Activated naive CD4-positive, alpha-beta T cell treated with anti-CD3 and anti-CD28 coated beads, Interleukin-2, amount 10 ng/mL, durations not matched to agents 7 days and 5 days (primary cell): Measurements from ENCODE around the gene TRIP13.
A peak's percentile ranks its signal among the peaks of the same experiment; 100 is the strongest.
"Not testable (repeated sequence)": the region's sequence is repeated elsewhere in the genome, so short reads cannot be mapped to it uniquely, and the experiment has no call there.

ENCODE experiments used
- CTCF ChIA-PET: fragments of 350-600 bp; sonication (Branson Sonifier 250); formaldehyde crosslinking; loops from one replicate; lab custom pipeline; 2021; ENCODE audit warnings: antibody characterized with exemption; lab: Charles Lee
- DNase-seq: peaks from one replicate; pipeline ENCODE4 v3.0.0-alpha.2; 2020
- H3K27ac Mint-ChIP-seq: one replicate; pipeline ENCODE4 v1.8.0; 2021; ENCODE audit warnings: mild to moderate bottlenecking, moderate library complexity, mixed read lengths
- H3K27me3 Mint-ChIP-seq: one replicate; pipeline ENCODE4 v1.8.0; 2021; ENCODE audit warnings: mild to moderate bottlenecking, mixed read lengths
- H3K36me3 Mint-ChIP-seq: one replicate; pipeline ENCODE4 v1.8.0; 2021; ENCODE audit warnings: mixed read lengths
- H3K4me1 Mint-ChIP-seq: one replicate; pipeline ENCODE4 v1.8.0; 2021; ENCODE audit warnings: mixed read lengths
- H3K4me3 Mint-ChIP-seq: one replicate; pipeline ENCODE4 v1.8.0; 2021; ENCODE audit warnings: mild to moderate bottlenecking, moderate library complexity, mixed read lengths
- H3K9me3 Mint-ChIP-seq: one replicate; pipeline ENCODE4 v1.8.0; 2021; ENCODE audit warnings: mixed read lengths

TRIP13 gene

GRCh38 chr5:876398-877365 is 16.0 kb upstream of the TRIP13 start:
- no peak overlapping the region for H3K4me3 Mint-ChIP-seq
- CTCF ChIA-PET = interaction anchor here (1.0 kb wide), 1 partner anchor 8 kb away, joined by 3 read pairs; no protein-coding TSS in a partner anchor
- DNase-seq = no peak
- H3K4me1 Mint-ChIP-seq = peaks cover 5% of the 10 kb centered on the region
- H3K27me3 Mint-ChIP-seq = no peaks in the 10 kb centered on the region
- no peak overlapping the region for H3K27ac Mint-ChIP-seq
- no peaks in the 10 kb centered on the region for H3K9me3 Mint-ChIP-seq
- H3K36me3 Mint-ChIP-seq = peaks cover 51% of the 10 kb centered on the region

GRCh38 chr5:878125-878524 is 14.6 kb upstream of the TRIP13 start:
- no peak overlapping the region for H3K4me3 Mint-ChIP-seq
- peaks cover 12% of the 10 kb centered on the region for H3K9me3 Mint-ChIP-seq
- no peak overlapping the region for H3K27ac Mint-ChIP-seq
- H3K27me3 Mint-ChIP-seq = peaks cover 6% of the 10 kb centered on the region
- CTCF ChIA-PET = no interaction called here
- peaks cover 64% of the 10 kb centered on the region for H3K36me3 Mint-ChIP-seq
- peaks cover 19% of the 10 kb centered on the region for H3K4me1 Mint-ChIP-seq
- no peak for DNase-seq

DNA sequence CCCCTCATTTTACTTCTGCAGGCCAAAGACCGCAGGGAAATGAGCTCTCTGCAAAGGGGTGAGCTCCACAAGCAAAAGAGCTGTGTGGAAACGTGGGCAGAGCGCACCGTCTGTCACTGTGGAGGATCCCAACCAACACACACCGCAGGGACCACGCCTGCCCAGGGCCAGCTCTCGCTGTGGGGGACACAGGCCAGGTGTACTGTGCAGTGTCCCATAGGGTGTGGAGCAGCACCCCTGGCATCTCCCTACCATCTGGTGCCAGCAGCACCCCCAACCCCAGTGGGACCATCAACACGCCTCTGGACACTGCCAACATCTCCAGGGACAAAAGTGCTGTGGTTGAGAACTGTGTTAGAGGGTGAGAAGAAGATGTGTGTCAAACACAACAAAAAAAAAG is 14.0 kb upstream of the TRIP13 start:
- H3K4me1 Mint-ChIP-seq = peaks cover 18% of the 10 kb centered on the region
- H3K36me3 Mint-ChIP-seq = peaks cover 66% of the 10 kb centered on the region
- H3K27ac Mint-ChIP-seq, CTCF ChIA-PET, H3K27me3 Mint-ChIP-seq, DNase-seq, H3K4me3 Mint-ChIP-seq: not testable (repeated sequence)
- peaks cover 13% of the 10 kb centered on the region for H3K9me3 Mint-ChIP-seq

DNA sequence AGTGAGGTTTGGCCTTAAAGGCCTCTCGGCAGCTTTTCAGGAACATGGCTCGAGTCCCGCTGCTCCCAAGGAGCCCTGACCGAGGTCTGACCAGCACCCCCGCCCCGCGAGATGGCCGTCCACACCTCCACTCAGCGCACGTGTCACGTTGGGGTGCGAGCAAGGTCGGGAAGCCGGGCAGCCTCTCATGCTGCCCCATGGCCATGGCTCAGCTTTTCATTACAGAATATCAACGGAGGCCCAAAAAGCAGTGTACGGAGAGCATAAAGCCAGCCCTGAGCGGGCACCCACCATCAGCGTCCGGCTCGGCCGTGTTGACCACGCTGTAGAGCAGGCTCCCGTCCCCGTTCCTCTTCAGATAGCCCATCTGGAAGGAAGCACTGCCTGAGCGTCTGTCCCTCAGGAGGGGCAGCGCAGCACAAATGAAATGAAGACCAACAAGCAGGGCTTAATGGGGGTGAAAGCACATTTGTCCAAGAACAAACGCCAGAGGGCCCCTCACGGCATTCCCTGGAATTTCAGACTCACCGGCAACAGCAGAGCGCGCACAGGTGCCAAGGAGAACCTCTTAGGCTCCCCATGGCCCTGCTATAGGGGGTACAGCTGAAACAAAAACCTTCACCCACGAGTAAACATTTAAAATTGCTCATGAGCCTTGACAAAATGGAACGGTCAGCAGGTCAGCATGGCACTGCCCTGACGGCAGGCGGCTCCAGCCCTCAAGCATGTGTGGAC is 11.7 kb upstream of the TRIP13 start:
- Mint-ChIP-seq H3K4me1 (peaks cover 18% of the 10 kb centered on the region), H3K36me3 (peaks cover 71% of the 10 kb centered on the region), H3K9me3 (peaks cover 13% of the 10 kb centered on the region), H3K4me3 (no peak overlapping the region), H3K27ac (no peak overlapping the region), H3K27me3 (peaks cover 6% of the 10 kb centered on the region)
- CTCF ChIA-PET = no interaction called here
- DNase-seq = no peak

DNA sequence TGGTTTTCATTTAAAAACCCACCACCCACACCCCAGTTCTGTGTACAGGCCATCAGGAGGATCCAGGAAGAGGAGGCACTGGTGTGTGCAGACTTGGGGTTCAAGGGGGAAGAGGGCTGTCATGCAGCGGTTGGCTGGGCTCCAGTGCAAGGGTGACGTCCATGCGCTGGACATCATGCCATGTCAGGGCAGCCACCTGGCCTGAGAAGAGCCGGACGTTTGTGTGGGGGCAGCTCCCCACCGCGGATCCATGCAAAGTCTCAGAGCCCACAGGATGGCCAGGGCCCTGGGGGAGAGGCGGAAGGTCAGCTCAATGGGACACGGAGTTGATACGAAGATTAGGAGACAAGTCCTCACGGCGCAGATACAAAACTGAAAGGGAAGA is 11.1 kb upstream of the TRIP13 start:
- no peak for DNase-seq
- peaks cover 13% of the 10 kb centered on the region for H3K9me3 Mint-ChIP-seq
- H3K4me1 Mint-ChIP-seq = peaks cover 18% of the 10 kb centered on the region
- no peak overlapping the region for H3K27ac Mint-ChIP-seq
- H3K36me3 Mint-ChIP-seq = peaks cover 72% of the 10 kb centered on the region
- CTCF ChIA-PET = no interaction called here
- H3K4me3 Mint-ChIP-seq = no peak overlapping the region
- peaks cover 6% of the 10 kb centered on the region for H3K27me3 Mint-ChIP-seq

DNA sequence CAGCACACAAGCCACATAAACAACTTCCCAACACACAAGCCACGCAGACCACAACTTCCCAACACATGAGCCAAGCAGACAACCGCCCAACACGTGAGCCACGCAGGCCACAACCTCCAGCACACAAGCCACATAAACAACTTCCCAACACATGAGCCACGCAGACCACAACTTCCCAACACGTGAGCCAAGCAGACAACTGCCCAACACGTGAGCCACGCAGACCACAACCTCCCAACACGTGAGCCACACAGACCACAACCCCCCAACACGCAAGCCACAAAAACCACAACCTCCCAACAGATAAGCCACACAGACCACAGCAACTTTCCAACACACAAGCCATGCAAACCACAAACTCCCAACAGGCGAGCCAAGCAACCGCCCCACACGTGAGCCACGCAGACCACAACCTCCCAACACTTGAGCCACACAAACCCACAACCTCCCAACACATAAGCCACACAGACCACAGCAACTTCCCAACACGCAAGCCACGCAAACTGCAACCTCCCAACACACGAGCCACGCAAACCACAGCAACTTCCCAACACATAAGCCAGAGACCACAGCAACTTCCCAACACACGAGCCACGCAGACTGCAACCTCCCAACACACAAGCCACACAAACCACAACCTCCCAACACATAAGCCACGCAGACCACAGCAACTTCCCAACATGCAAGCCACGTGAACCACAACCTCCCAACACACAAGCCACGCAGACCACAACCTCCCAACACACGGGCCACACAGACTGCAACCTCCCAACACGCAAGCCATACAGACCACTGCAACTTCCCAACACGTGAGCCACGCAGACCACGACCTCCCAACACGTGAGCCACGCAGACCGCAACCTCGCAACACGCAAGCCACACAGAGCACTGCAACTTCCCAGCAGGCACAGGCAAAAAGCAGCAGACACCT is 10.2 kb upstream of the TRIP13 start:
- peaks cover 18% of the 10 kb centered on the region for H3K4me1 Mint-ChIP-seq
- H3K4me3 Mint-ChIP-seq = peak overlapping the region; percentile 49
- H3K27ac Mint-ChIP-seq = peak overlapping the region; percentile 75
- DNase-seq = no peak
- peaks cover 13% of the 10 kb centered on the region for H3K9me3 Mint-ChIP-seq
- H3K27me3 Mint-ChIP-seq = peaks cover 6% of the 10 kb centered on the region
- CTCF ChIA-PET = no interaction called here
- peaks cover 75% of the 10 kb centered on the region for H3K36me3 Mint-ChIP-seq

DNA sequence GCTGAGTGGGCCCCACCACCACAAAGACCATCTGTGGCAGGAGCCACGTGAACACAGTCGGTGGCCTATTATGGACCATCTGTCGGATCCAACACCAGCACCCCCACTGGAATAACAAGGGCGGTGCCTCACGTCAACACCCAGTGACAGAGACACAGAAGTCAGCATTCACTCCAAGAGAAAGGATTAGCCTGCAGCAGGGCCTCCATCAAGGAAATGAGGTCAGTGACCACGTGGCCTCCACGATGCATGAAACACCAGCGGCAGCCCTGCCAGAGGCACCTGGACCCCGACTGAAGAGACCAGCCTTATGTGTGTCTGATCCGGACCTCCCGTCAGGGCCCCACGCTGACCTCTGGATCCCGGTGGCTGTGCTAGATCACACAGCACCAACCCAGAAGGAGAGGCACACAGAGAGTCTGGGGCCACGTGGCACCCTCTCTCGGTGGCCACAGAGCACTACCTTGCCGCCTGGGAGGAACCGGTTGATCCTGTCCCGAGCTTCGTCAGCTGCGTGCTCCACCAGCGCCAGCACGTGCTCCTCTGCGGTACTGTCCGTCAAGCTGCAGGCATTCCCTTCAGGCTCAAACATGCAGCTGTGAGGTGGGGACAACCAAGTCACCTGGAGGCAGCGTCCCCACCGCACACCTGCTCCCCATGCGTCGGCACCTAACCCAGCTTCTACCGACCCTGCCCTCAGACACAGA is 9.1 kb upstream of the TRIP13 start:
- CTCF ChIA-PET = no interaction called here
- Mint-ChIP-seq H3K9me3 (peaks cover 13% of the 10 kb centered on the region), H3K4me3 (no peak overlapping the region), H3K36me3 (peaks cover 77% of the 10 kb centered on the region), H3K27ac (no peak overlapping the region), H3K4me1 (peaks cover 20% of the 10 kb centered on the region), H3K27me3 (peaks cover 6% of the 10 kb centered on the region)
- DNase-seq = no peak

DNA sequence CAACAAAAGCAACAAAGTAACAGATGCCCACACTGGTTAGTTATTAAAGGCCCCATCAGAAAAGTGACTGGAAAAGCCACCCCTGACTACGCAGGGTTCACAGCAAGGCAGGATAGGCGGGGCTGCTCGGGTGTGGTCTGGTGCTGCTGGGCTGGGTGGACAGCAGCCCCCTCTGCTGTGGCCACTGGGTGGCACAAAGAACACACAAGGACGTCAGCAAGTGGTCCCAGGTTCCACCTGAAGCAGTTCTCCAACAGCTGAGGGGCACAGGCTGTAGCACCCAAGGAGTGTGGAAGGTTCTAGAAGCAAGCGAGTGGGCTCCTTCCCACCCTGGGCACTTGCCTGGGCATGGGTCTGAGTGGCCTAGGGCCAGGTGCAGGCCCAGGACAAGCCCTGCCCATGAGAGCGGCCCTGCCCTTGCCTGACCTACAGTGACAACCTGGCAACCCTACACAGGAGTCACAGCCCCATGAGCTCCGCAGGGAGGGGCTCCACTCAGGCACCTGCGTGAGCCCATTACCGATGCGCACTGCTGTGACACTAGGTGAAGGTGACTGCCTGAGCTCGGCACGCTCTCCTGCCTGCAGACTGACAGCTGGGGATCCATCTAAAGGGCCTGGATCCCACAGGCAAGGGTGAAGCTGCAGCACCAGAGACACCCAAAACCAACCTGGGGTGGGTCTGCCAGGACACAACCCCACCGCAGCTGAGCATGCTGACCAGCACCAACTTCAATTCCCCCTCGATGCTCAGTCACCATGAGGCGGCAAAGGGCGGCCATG is 8.1 kb upstream of the TRIP13 start:
- Mint-ChIP-seq H3K36me3 (peaks cover 84% of the 10 kb centered on the region), H3K27me3 (peaks cover 6% of the 10 kb centered on the region), H3K4me1 (peaks cover 24% of the 10 kb centered on the region), H3K4me3 (no peak overlapping the region), H3K9me3 (peaks cover 13% of the 10 kb centered on the region), H3K27ac (no peak overlapping the region)
- CTCF ChIA-PET = no interaction called here
- DNase-seq = no peak

DNA sequence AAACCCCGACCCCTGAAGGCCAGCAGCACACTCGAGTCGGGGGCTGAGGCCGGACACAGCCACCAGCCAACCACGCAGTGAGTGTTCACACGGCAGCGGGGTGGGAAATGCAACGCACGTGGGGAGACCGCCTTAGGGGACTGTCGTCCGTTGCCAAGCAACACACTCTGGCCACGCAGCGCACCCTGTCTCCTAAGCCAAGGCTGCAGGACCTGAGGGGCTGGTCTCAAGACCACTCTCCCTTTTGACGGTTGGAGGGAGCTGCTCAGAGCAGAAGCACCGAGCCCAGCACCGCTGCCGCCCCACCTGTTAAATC is 7.6 kb upstream of the TRIP13 start:
- Mint-ChIP-seq H3K27me3 (peaks cover 6% of the 10 kb centered on the region), H3K9me3 (peaks cover 13% of the 10 kb centered on the region), H3K4me1 (peaks cover 24% of the 10 kb centered on the region), H3K4me3 (no peak overlapping the region), H3K36me3 (peaks cover 88% of the 10 kb centered on the region), H3K27ac (no peak overlapping the region)
- CTCF ChIA-PET = no interaction called here
- DNase-seq = no peak

- peaks cover 6% of the 10 kb centered on the region for H3K27me3 Mint-ChIP-seq
- no peak for DNase-seq
- H3K27ac Mint-ChIP-seq = no peak overlapping the region
- peaks cover 13% of the 10 kb centered on the region for H3K9me3 Mint-ChIP-seq
- H3K4me1 Mint-ChIP-seq = peaks cover 26% of the 10 kb centered on the region
- CTCF ChIA-PET = no interaction called here
- H3K36me3 Mint-ChIP-seq = peaks cover 89% of the 10 kb centered on the region
- no peak overlapping the region for H3K4me3 Mint-ChIP-seq
These were observed 7.2 kb upstream of the TRIP13 start for GRCh38 chr5:885529-885928.

- Mint-ChIP-seq H3K27ac (no peak overlapping the region), H3K36me3 (peaks cover 89% of the 10 kb centered on the region)
- CTCF ChIA-PET = interaction anchor here (1.6 kb wide), 1 partner anchor 288 kb away, joined by 3 read pairs; no protein-coding TSS in a partner anchor
These were observed 6.6 kb upstream of the TRIP13 start for GRCh38 chr5:886036-886435.

DNA sequence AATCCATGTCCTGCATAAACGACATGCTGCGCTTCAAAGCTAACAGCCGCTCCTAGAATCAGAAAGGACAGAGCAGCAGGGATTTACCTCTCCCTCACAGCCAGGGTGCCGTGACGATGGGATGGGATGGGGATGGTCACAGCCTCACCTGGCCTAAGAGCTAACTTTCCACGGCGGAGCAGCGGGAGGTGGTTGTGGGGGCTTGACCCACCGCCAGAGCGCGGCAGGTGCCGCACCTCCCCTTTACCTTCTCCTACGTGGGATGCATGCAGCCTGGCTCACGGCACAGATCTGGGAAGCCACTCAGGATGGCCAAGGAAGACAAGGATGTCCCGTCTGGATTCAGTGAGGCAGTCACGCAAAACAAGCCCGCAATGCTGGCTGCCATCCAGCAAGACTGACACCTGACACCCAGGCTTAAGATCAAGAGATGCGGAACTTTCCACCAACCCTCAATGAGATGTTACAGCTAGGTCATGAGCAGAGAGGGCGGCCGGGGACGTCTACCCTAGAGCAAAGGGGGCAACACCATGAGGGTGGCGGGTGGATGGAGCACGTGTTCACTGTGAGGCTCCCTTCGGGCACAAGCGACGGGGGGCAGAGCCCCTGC is 5.9 kb upstream of the TRIP13 start:
- no peak overlapping the region for H3K27ac Mint-ChIP-seq
- peaks cover 86% of the 10 kb centered on the region for H3K36me3 Mint-ChIP-seq
- peaks cover 35% of the 10 kb centered on the region for H3K4me1 Mint-ChIP-seq
- DNase-seq = no peak
- peaks cover 6% of the 10 kb centered on the region for H3K27me3 Mint-ChIP-seq
- peaks cover 13% of the 10 kb centered on the region for H3K9me3 Mint-ChIP-seq
- H3K4me3 Mint-ChIP-seq = no peak overlapping the region
- CTCF ChIA-PET = interaction anchor here (1.2 to 1.6 kb wide), 2 partner anchors 16 to 288 kb away, joined by 3 to 4 read pairs; no protein-coding TSS in a partner anchor

More at GRCh38 chr5:886036-886435, 6.6 kb upstream of the TRIP13 start:
- Mint-ChIP-seq H3K9me3 (peaks cover 13% of the 10 kb centered on the region), H3K27me3 (peaks cover 6% of the 10 kb centered on the region), H3K4me1 (peaks cover 31% of the 10 kb centered on the region), H3K4me3 (no peak overlapping the region)
- DNase-seq = no peak
